Aorta (tissue), 5 donors: ENCODE data around the gene C2CD4A. TPM values are rescaled to one million over a fixed set of nuclear protein-coding genes. Genes with fewer than 3 reads are reported as not detected.
A peak's percentile ranks its signal among the peaks of the same experiment; 100 is the strongest.

ENCODE experiments used
- ATAC-seq: fragments of 200-7000 bp; cut with Tn5 transposase; one replicate; pipeline ENCODE4 v1.9.1; 2022; ENCODE audit warnings: moderate library complexity; ENCODE audit not compliant: low FRiP score
- DNase-seq, 2 donors: peaks; one replicate each; pipeline ENCODE4 v3.0.0-alpha.2; 2020
- H3K27ac ChIP-seq, 2 donors: one replicate each; pipeline ENCODE4 v1.5.1; 2013; ENCODE audit warnings: low read length in 2 of 2, mild to moderate bottlenecking in 2 of 2, moderate library complexity in 2 of 2, control low read depth in 1 of 2, inconsistent platforms in 1 of 2, low read depth in 1 of 2
- H3K27me3 ChIP-seq, 2 donors: one replicate each; pipeline ENCODE4 v1.6.1; 2013; ENCODE audit warnings: control low read depth in 1 of 2, low read length in 1 of 2, mild to moderate bottlenecking in 1 of 2, moderate library complexity in 1 of 2; ENCODE audit not compliant: insufficient read depth in 2 of 2, control insufficient read depth in 1 of 2
- H3K36me3 ChIP-seq, 2 donors: one replicate each; pipeline ENCODE4 v1.6.1; 2013; ENCODE audit warnings: control low read depth in 1 of 2, low read length in 1 of 2, mild to moderate bottlenecking in 1 of 2; ENCODE audit not compliant: insufficient read depth in 2 of 2, control insufficient read depth in 1 of 2
- H3K4me1 ChIP-seq, 2 donors: one replicate each; pipeline ENCODE4 v1.6.1; 2013; ENCODE audit warnings: low read length in 2 of 2, control low read depth in 1 of 2, mild to moderate bottlenecking in 1 of 2, moderate library complexity in 1 of 2; ENCODE audit not compliant: insufficient read depth in 2 of 2, control insufficient read depth in 1 of 2
- H3K4me3 ChIP-seq, 2 donors: one replicate each; pipeline ENCODE4 v1.5.1; 2013; ENCODE audit warnings: low read length in 2 of 2, control low read depth in 1 of 2, mild to moderate bottlenecking in 1 of 2
- H3K9me3 ChIP-seq: one replicate; pipeline ENCODE4 v1.6.1; 2013; ENCODE audit warnings: mild to moderate bottlenecking, low read length; ENCODE audit not compliant: control insufficient read depth
- WGBS, 2 donors: extraction: QIAGEN DNeasy Blood & Tissue Kit; methylation state at CpG; one replicate each; pipeline ENCODE4 v1.1.7; 2013; 5-methylcytosine and 5-hydroxymethylcytosine counted together
- intact Hi-C, 2 donors: fragments of 100-400 bp; cut with DNase I; formaldehyde crosslinking; loops; one replicate each; pipeline versions ENCODE4 v1.14.2 to v1.15.0; 2022
- polyA plus RNA-seq, 2 donors: library from polyadenylated mRNA; stranded (reverse); fragments of 200-250 nt; gene quantifications; one replicate each; pipeline ENCODE4 v1.2.3, GENCODE V29; 2013
- total RNA-seq, 2 donors: library from RNA; stranded (reverse); fragmentation: NEBNext Ultra II Directional; extraction: Animal tissue kit (Norgen Biotek cat#: 25700); gene quantifications; one replicate each; pipeline ENCODE4 v1.2.1, GENCODE V29; 2021
- donor health status: healthy with polysubstance abuse.
- donor health status: Bipolar disorder and iron deficiency.
- donor health status: DM: no; HTN: no; CAD: no.
- donor health status: DM: no; HTN: no; CAD: no.
- donor health status: DM: yes; HTN: yes; CAD: no.

The C2CD4A gene
- total and polyA plus RNA-seq, 4 donors, result 0.19 to 0.36 TPM; not detected in 2

GRCh38 chr15:62068071-62068809 is 1.5 kb downstream of the C2CD4A start:
- H3K27ac ChIP-seq, result no peak overlapping the region
- 1 to 2% methylated on average over 66 to 103 of the region's 103 CpGs for WGBS, 2 donors
- intact Hi-C loops, result no loop called here

GRCh38 chr15:62068810-62069167 is 2.0 kb downstream of the C2CD4A start:
- Histone ChIP-seq H3K36me3 (no peaks in the 10 kb centered on the region), H3K27ac (no peak overlapping the region), H3K9me3 (no peaks in the 10 kb centered on the region), H3K4me3 (peak overlapping the region in 1 of 2 donors; percentile 48), H3K4me1 (no peaks in the 10 kb centered on the region), H3K27me3 (no peaks in the 10 kb centered on the region)
- 49 to 53% methylated on average over 4 of the region's 4 CpGs for WGBS, 2 donors
- intact Hi-C loops, result no loop called here
- ATAC-seq, result no peak
- DNase-seq, result no peak

More at GRCh38 chr15:62068071-62068809, 1.5 kb downstream of the C2CD4A start:
- ATAC-seq, result peak; percentile 66
- H3K27me3 ChIP-seq, result no peaks in the 10 kb centered on the region
- H3K4me3 ChIP-seq, result peak overlapping the region; percentile 48 to 70
- no peaks in the 10 kb centered on the region for H3K4me1 ChIP-seq
- peak; percentile 75 to 86 for DNase-seq
- no peaks in the 10 kb centered on the region for H3K9me3 ChIP-seq
- no peaks in the 10 kb centered on the region for H3K36me3 ChIP-seq

GRCh38 chr15:62069551-62069950 is 2.8 kb downstream of the C2CD4A start:
- H3K4me3 ChIP-seq, result no peak overlapping the region
- H3K4me1 ChIP-seq, result no peaks in the 10 kb centered on the region
- no peaks in the 10 kb centered on the region for H3K9me3 ChIP-seq
- no peak for ATAC-seq
- intact Hi-C loops, result no loop called here
- H3K36me3 ChIP-seq, result no peaks in the 10 kb centered on the region
- WGBS, 2 donors, result 89 to 90% methylated on average over 5 of the region's 5 CpGs
- no peak overlapping the region for H3K27ac ChIP-seq
- H3K27me3 ChIP-seq, result no peaks in the 10 kb centered on the region
- DNase-seq, result no peak

- ATAC-seq (peak; percentile 53), DNase-seq (no peak)
- no peak overlapping the region for H3K27ac ChIP-seq
- H3K36me3 ChIP-seq, result no peaks in the 10 kb centered on the region
- no peaks in the 10 kb centered on the region for H3K27me3 ChIP-seq
- H3K9me3 ChIP-seq, result no peaks in the 10 kb centered on the region
- no peaks in the 10 kb centered on the region for H3K4me1 ChIP-seq
- intact Hi-C loops, result loop anchor here (10.0 kb wide), 2 partner anchors 183 to 233 kb away; no protein-coding TSS in a partner anchor
- no peak overlapping the region for H3K4me3 ChIP-seq
These were observed 5.0 kb downstream of the C2CD4A start for GRCh38 chr15:62071711-62072308.

- intact Hi-C loops, result loop anchor here (10.0 kb wide), 2 partner anchors 179 to 229 kb away; no protein-coding TSS in a partner anchor
- no peak overlapping the region for H3K4me3 ChIP-seq
- H3K27me3 ChIP-seq, result no peaks in the 10 kb centered on the region
- no peaks in the 10 kb centered on the region for H3K4me1 ChIP-seq
- ATAC-seq (no peak), DNase-seq (no peak)
- no peaks in the 10 kb centered on the region for H3K36me3 ChIP-seq
- 82 to 84% methylated on average over 9 of the region's 9 CpGs for WGBS, 2 donors
- H3K27ac ChIP-seq, result no peak overlapping the region
- H3K9me3 ChIP-seq, result no peaks in the 10 kb centered on the region
These were observed 9.0 kb downstream of the C2CD4A start for GRCh38 chr15:62075595-62076277.

- H3K27ac ChIP-seq, result no peak overlapping the region
- ATAC-seq, result no peak
- H3K4me1 ChIP-seq, result no peaks in the 10 kb centered on the region
- no peaks in the 10 kb centered on the region for H3K27me3 ChIP-seq
- no peaks in the 10 kb centered on the region for H3K36me3 ChIP-seq
- 72 to 77% methylated on average over 4 of the region's 4 CpGs for WGBS, 2 donors
- intact Hi-C loops, result loop anchor here (10.0 kb wide), 2 partner anchors 175 to 225 kb away; no protein-coding TSS in a partner anchor
- no peak overlapping the region for H3K4me3 ChIP-seq
- DNase-seq, result no peak
- H3K9me3 ChIP-seq, result no peaks in the 10 kb centered on the region
These were observed 12.8 kb downstream of the C2CD4A start for GRCh38 chr15:62079594-62079993.

GRCh38 chr15:62083194-62084154 is 16.7 kb downstream of the C2CD4A start:
- no peak overlapping the region for H3K27ac ChIP-seq
- H3K4me3 ChIP-seq, result no peak overlapping the region
- no peak for ATAC-seq
- H3K9me3 ChIP-seq, result no peaks in the 10 kb centered on the region
- DNase-seq, result no peak
- no peaks in the 10 kb centered on the region for H3K4me1 ChIP-seq
- no peaks in the 10 kb centered on the region for H3K36me3 ChIP-seq
- no peaks in the 10 kb centered on the region for H3K27me3 ChIP-seq
- 78 to 81% methylated on average over 9 of the region's 9 CpGs for WGBS, 2 donors
- intact Hi-C loops, result no loop called here

- Histone ChIP-seq H3K4me1 (no peaks in the 10 kb centered on the region), H3K27me3 (no peaks in the 10 kb centered on the region), H3K9me3 (no peaks in the 10 kb centered on the region), H3K27ac (no peak overlapping the region), H3K4me3 (no peak overlapping the region), H3K36me3 (no peaks in the 10 kb centered on the region)
- intact Hi-C loops, result no loop called here
- WGBS, 2 donors, result 60 to 61% methylated on average over 4 of the region's 4 CpGs
- ATAC-seq (no peak), DNase-seq (peak in 1 of 2 donors; percentile 58)
These were observed 19.0 kb downstream of the C2CD4A start for GRCh38 chr15:62085740-62086139.
